ENCODE measurements around the gene ST3GAL5. TPM values are rescaled to one million over a fixed set of nuclear protein-coding genes. Genes with fewer than 3 reads are reported as not detected.

ST3GAL5 gene
- polyA plus RNA-seq, 3 donors: 9.2 to 12.4 (median 11.1) TPM

GRCh38 chr2:85922199-85922598 lies 33.4 kb upstream of the ST3GAL5 start:
- DNase-seq: no peak

GRCh38 chr2:85921659-85922058 lies 32.9 kb upstream of the ST3GAL5 start:
- DNase-seq: no peak

GRCh38 chr2:85920810-85921545 lies 32.2 kb upstream of the ST3GAL5 start:
- DNase-seq: no peak

- DNase-seq: no peak
These were observed 29.4 kb upstream of the ST3GAL5 start for GRCh38 chr2:85917887-85918795.

GRCh38 chr2:85915606-85916303 lies 27.0 kb upstream of the ST3GAL5 start:
- no peak for DNase-seq

GRCh38 chr2:85914922-85915321 lies 26.1 kb upstream of the ST3GAL5 start:
- DNase-seq: peak; percentile 47

GRCh38 chr2:85913884-85914881 lies 25.4 kb upstream of the ST3GAL5 start:
- DNase-seq: no peak

- DNase-seq: no peak
These were observed 23.3 kb upstream of the ST3GAL5 start for GRCh38 chr2:85911814-85912692.

- no peak for DNase-seq
These were observed 22.3 kb upstream of the ST3GAL5 start for GRCh38 chr2:85911097-85911496.

GRCh38 chr2:85909005-85909404 lies 20.2 kb upstream of the ST3GAL5 start:
- DNase-seq: no peak

GRCh38 chr2:85908506-85908905 lies 19.7 kb upstream of the ST3GAL5 start:
- no peak for DNase-seq

GRCh38 chr2:85907671-85908157 lies 18.9 kb upstream of the ST3GAL5 start:
- no peak for DNase-seq

- DNase-seq: no peak
These were observed 18.0 kb upstream of the ST3GAL5 start for GRCh38 chr2:85906748-85907147.

- DNase-seq: no peak
These were observed 17.1 kb upstream of the ST3GAL5 start for GRCh38 chr2:85905891-85906290.

- DNase-seq: no peak
These were observed 16.4 kb upstream of the ST3GAL5 start for GRCh38 chr2:85905187-85905666.

- no peak for DNase-seq
These were observed 15.1 kb upstream of the ST3GAL5 start for GRCh38 chr2:85903849-85904248.

GRCh38 chr2:85902496-85902895 lies 13.7 kb upstream of the ST3GAL5 start:
- no peak for DNase-seq

GRCh38 chr2:85901155-85901554 lies 12.4 kb upstream of the ST3GAL5 start:
- DNase-seq: no peak

GRCh38 chr2:85900366-85900765 lies 11.6 kb upstream of the ST3GAL5 start:
- no peak for DNase-seq

- no peak for DNase-seq
These were observed 11.1 kb upstream of the ST3GAL5 start for GRCh38 chr2:85899849-85900248.

Measured in renal pelvis (tissue), 4 donors.